ENCODE data around the gene METTL27.
"Not testable (repeated sequence)": the region's sequence is repeated elsewhere in the genome, so short reads cannot be mapped to it uniquely, and the experiment has no call there.

The METTL27 gene

DNA sequence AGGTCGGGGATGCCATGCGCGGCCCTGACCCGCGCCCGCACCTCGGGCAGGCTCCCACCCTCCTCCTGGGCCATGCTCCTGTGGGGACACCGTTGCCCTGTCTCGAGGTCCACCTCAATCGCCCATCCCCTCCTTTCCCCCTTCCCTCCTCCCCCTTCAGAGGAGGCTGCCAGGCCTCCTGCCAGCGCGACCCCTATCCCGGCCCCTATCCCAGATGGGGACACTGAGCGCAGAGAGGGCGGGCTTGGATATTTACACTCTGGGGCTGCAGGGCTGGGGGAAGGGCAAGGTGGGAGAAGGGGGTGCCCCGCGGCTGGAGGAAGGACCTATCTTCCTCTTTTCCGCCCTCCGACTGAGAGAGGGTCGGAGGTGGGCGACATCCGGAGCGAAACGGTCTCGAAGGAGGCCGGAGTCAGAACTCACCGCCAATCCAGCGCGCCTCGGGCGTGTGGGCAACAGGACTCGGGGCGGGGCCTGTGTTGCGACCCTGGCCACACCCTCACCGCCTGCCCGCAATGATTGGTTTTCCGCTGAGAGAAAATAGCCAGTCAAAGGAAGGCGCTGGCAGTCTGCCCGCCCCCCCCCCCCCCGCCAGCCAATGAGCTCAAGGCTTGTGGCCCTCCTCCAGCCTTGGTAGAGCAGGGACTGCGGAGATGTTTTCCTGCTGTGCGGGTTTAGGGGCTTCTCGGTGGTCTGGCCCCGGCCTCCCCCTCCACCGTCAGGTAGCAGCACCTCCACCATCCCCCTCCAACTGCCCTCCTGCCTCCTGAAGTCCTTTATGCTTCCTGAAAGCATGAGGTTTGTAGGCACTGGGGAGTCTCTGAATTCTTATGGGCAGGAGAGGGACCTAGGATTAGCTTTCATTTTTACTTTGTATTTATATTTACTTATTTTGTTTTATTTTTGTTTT lies at the start of gene METTL27:
TSS of gene METTL27 (minus strand) at position 450 of the 910 bp plus-strand sequence. CDS start at position 74, 376 bp downstream.
- DNase-seq (ENCODE audit: low spot score), result peak; percentile 95

DNA sequence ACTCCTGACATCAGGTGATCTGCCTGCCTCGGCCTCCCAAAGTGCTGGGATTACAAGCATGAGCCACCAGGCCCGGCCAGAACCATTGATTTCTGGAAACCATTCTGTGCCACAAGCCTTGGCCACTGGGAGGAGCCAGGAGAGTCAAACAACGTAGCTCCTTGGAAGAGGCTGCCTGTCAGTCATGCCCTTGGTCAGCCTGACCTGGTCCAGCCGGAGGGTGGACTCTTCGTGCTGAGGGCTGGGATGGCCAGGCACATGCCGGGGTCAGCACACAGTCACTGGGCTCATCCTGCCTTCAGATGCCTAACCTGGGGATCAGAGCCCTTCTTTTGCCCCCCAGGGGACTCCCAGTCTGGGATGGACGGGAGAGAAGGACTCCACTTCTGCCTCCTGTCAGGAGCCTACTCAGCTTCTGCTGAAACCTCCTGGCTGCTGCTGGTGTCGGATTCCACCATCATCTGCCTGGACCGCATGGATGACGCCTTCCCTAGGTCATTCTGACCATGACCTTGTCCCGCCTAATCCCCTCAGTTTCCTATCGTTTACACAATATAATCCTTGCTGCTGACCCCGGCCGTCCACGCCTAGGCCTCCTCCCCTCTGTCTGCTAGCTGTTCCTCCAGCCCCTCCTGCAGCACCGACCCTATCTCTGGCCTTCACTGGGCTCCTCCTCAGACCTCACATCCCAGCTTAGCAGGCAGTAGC lies 49.0 kb upstream of the METTL27 start:
- no peak for DNase-seq (ENCODE audit: low spot score)

DNA sequence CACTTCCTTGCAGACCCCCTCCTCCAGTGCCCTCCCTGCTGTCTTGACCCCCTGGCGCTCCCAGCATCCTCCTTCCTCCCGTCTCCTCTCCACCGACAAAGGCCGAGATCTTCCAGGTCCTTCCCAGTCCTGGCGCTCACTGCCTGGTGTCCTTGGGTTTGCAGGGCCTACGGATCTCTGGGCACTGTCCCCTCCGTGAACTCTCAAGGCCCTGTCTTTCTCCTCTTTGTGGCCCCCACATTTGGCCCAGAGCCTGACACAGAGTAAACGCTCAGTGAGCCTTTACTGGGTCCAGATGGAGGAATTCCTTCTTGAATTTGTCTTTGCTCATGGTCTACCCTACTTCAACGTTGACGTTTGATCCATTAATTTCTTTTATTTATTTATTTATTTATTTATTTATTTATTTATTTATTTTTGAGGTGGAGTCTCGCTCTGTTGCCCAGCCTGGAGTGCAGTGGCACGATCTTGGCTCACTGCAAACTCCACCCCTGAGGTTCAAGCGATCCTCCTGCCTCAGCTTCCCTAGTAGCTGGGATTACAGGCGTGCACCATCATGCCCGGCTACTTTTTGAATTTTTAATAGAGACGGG lies 48.3 kb upstream of the METTL27 start:
- no peak for DNase-seq (ENCODE audit: low spot score)

GRCh38 chr7:73888959-73889358 lies 46.6 kb upstream of the METTL27 start:
- DNase-seq (ENCODE audit: low spot score), result no peak

DNA sequence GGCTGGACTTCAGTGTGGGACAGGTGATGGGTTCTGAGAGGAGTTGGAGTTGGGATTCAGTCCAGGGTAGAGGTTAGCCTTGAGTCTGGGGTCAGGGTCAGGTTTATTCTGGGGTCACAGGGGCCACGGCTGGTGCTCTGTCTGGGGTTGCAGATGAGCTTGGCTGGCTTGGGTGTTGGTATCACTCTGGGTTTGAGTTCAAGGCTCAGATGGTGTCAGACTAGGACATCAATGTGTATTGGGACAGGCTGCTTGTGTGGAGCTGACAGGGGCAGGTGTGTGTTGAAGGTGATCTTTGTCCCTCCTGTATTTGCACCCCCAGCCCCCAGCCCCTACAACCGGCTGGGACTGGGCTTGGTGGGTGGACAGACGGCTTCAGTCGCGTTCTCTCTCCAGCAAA lies 45.4 kb upstream of the METTL27 start:
- DNase-seq (ENCODE audit: low spot score), result no peak

- DNase-seq (ENCODE audit: low spot score), result no peak
Observed at GRCh38 chr7:73885975-73886798, 43.9 kb upstream of the METTL27 start.

GRCh38 chr7:73885433-73885974 lies 43.2 kb upstream of the METTL27 start:
- no peak for DNase-seq (ENCODE audit: low spot score)

DNA sequence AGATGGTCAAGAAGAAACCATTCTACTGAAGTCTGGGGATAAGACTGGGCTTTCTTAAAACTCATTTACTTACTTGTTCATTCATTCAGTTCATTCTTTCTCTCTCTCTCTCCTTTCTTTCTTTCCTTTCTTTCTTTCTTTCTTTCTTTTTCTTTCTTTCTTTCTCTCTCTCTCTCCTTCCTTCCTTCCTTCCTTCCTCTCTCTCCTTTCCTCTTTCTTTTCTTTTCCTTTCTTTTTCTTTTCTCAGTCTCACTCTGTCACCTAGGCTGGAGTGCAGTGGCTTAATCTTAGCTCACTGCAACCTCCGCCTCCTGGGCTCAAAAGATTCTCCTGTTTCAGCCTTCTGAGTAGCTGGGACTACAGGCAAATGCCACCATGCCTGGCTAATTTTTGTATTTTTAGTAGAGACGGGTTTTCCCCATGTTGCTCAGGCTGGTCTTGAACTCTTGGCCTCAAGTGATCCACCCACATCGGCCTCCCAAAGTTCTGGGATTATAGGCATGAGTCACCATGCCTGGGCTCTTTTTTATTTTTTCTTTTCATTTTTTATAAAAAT lies 42.6 kb upstream of the METTL27 start:
- DNase-seq (ENCODE audit: low spot score), result not testable (repeated sequence)

DNA sequence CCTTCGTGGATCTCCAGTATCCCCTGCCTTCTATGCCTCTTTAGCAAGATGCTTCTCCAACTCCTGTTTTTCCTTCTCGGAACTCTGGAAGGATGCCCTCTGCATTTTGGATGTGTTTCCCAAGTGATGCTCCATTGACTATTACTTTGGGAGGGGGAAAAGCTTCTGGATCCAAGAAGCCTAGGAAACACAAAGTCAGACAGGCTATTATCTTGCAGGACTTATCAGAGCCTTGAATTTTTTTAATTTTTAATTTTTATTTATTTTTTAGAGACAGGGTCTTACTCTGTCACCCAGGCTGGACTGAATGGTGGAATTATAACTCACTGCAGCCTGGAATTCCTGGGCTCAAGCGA lies 39.7 kb upstream of the METTL27 start:
- no peak for DNase-seq (ENCODE audit: low spot score)

DNA sequence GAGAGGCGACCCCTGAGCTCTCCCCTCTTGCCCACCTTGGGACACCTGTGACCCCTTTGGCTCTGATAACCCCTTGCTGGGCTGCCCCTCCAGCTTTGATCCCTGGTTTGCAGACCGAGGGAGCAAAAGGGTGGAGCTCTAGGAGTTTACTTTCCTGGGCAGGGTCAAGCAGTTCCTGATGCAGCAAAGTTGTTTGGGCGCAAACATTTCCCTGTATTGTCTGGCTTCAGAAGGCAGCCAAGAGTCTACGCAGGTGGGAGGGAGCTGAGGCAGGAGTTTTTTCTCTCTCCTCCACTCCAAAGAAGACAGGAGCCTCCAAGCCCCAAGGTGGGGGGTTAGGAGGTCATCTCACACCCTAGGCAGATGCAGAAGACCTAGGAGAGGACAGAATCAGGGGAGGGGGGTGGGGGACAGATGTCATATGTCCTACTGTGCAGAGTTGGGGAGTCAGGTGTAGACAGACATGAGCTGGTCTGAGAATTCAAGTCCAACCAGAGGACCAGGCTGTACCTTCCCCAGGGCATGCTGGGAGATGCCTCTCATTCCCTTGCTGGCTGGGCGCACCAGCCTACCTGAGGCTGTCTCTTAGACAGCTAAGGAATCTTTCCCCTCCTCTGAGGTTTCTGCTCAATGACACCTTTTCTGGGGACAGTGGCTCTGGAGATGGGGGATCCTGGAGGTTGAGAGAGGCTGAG lies 39.2 kb upstream of the METTL27 start:
- DNase-seq (ENCODE audit: low spot score), result no peak

- DNase-seq (ENCODE audit: low spot score), result no peak
Observed at GRCh38 chr7:73880755-73881328, 38.5 kb upstream of the METTL27 start.

GRCh38 chr7:73879977-73880681 lies 37.8 kb upstream of the METTL27 start:
- no peak for DNase-seq (ENCODE audit: low spot score)

DNA sequence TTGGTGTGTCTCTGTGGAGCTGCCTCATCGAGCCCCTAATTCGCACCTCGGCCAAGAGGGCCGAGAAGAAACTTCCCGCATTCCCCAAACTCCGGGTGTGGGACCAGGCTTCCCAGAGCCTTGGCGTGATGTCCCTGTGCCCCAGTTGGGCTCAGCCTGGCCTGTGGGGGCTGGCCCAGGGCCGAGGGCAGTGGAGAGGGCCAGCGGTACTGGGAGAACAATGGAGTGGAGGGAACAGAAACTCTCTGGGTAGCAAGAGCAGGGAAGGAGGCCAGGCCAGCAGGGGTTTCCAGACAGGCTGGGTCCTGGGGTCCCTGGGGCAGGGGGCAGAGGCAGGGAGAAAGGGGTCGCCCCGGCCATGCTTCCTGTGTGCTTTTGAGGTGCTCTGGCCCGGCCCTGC lies 34.7 kb upstream of the METTL27 start:
- DNase-seq (ENCODE audit: low spot score), result no peak

- no peak for DNase-seq (ENCODE audit: low spot score)
Observed at GRCh38 chr7:73876361-73876760, 34.0 kb upstream of the METTL27 start.

DNA sequence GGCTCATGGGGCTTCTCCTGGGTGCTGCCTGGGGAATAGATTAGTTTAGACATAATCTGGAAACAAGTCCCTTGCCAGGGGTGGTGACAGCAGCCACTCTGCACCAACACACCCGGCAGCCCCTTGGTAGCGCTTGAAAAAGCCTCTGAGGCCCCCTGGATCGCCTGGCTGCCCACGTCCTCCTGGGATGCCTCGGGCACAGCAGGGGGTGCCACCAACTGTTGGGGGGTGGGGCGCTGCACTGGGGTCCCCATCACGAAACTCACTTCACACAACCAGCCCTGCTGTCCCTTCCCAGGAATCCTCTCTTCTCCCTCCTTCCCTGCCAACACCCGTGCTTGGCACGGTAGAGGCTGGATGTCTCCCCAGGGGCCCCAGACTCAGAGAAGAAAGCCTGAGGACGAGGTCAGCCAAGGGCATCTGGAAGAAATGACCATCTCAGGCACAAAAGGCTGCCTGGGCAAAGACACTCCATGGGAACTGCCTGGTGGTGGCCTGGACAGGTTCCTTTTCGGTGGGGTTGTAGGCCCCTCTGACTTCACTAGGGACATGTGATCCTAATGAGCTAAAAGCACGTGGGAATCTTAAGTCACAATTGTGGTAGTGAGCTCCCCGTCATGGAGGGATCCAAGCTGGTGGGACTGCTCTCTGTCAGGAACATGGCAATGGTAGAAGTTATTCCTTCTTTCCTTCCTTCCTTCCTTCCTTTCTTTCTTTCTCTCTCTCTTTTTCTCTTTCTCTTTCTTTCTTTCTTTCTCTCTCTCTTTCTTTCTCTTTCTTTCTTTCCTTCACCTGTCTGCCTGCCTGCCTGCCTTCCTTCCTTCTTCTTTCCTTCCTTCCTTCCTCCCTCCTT lies 30.0 kb upstream of the METTL27 start:
- no peak for DNase-seq (ENCODE audit: low spot score)

- DNase-seq (ENCODE audit: low spot score), result no peak
Observed at GRCh38 chr7:73871163-73872011, 29.1 kb upstream of the METTL27 start.

DNA sequence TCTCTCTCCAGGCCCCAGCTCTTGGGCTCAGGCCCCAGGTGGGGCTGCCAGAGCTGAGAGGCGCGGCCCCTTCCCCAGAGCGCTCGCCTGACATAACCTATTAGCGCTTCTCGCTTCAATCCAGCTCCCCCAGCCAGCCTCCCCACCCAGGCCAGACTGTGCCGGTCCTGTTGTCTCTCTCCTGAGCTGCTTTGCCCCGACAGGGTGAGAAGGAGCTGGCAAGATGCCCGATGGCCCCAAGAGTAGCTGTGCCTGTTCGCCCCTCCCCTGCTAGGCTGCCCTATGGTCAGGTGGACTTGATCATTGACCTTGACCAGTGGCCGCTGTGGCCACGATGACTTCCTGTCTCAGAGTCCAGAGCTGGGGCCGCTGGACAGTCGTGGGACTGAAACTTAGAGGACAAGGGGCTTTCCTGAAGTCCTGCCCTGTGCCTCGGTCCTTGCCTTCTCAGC lies 27.8 kb upstream of the METTL27 start:
- no peak for DNase-seq (ENCODE audit: low spot score)
